Myometrial cell (primary cell): ENCODE data around the gene BMX. TPM values are rescaled to one million over a fixed set of nuclear protein-coding genes. Genes with fewer than 3 reads are reported as not detected.

Source experiments
- total RNA-seq: library from RNA; depleted of rRNA; stranded (reverse); fragments of >200 nt; gene quantifications from 2 replicates; pipeline ENCODE4 v1.2.3, GENCODE V29; 2015

Gene BMX
- not detected in 2 replicates for total RNA-seq

GRCh38 chrX:15500497-15500966 lies at the start of gene BMX:
Gene BMX (plus strand): TSS chrX:15500807. CDS start chrX:15508354, 7,547 bp downstream.

DNA sequence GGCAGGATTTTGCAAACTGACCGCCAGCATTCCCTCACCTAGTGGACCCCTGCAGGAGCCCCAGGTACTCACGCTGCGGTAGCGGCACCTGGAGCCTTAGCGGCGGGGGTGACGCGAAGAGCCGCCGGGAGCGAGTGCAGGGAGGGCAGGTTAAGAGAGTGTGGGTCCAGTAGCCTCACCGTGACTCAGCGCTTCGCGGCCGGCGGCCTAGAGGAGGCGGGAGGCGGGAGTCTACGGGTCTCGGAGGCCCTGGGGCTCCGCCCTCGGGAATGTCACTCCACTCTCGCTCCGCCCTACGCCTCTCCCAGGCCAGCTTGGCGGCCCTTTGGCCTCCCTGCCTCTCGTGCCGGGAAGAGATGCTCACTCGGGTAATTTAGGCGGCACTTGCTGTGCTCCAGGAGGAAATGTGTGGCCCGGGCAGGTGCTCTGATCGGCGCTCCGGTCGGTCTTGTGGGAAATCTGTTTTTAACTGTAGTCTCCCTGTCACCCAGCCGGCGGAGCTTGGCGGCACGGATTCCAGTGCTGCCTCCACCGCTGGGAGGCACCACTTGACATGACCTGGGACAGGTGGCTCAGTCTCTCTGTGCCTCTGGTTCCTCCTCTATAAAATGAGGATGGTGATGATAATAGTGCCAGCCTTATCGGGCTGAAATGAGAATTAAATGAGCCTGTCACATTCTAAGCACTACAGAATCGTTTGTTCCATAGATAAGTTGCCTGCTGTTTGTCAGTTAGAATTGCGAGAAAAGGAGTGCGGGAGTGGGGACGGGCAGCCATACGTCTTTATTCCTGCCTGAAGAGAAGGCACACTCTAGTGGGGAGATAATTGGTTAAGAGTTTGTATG lies 7.3 kb upstream of the BMX start, which contains the start of gene PIR:
Gene PIR, minus strand, starts transcription at position 216 of the 845 bp plus-strand sequence. CDS start 2,076 bp downstream, outside the sequence.

GRCh38 chrX:15600745-15601144 lies 100.1 kb downstream of the BMX start, which contains the start of gene ACE2:
Gene ACE2 (minus strand): TSS chrX:15600960. CDS start chrX:15600911, 49 bp downstream.

Other genes starting within 250 kb of the BMX start
- 0.29 and 0.89 TPM in 2 replicates for gene ASB9, start 230.7 kb upstream of the BMX start, total RNA-seq
- gene ASB11, start 185.2 kb upstream of the BMX start, total RNA-seq = not detected in 2 replicates
- 2.9 and 4.6 TPM in 2 replicates for gene PIGA, start 165.3 kb upstream of the BMX start, total RNA-seq
- not detected in 2 replicates for gene VEGFD, start 116.4 kb upstream of the BMX start, total RNA-seq
- 13.5 and 18.3 TPM in 2 replicates for gene PIR, start 7.5 kb upstream of the BMX start, total RNA-seq
- not detected in 2 replicates for gene ACE2, start 100.2 kb downstream of the BMX start, total RNA-seq
- gene CLTRN, start 164.0 kb downstream of the BMX start, total RNA-seq = 0.18 and 0.58 TPM in 2 replicates
- 17.5 and 17.6 TPM in 2 replicates for gene CA5B, start 237.5 kb downstream of the BMX start, total RNA-seq